GM18511 (cell line): ENCODE data around the gene POU2F2.

Experiments
- ATAC-seq: cut with Tn5 transposase; IDR thresholded peaks from one replicate; pipeline ENCODE4 v1.9.1; 2021; ENCODE audit warnings: mild to moderate bottlenecking, moderate library complexity; ENCODE audit not compliant: unreplicated experiment

The POU2F2 gene

DNA sequence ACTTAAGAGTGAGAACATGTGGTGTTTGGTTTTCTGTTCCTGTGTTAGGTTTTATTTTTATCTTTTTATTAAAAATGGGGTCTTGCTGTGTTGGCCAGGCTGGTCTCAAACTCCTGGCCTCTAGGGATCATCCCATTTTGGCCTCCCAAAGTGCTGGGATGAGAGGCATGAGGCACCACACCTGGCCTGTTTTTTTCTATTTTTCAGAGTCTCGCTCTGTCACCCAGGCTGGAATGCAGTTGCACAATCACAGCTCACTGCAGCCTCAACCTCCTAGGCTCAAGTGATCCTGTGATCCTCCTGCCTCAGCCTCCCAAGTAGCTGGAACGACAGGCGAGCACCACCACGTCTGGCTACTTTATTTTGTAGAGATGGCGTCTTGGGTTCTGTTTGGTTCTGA is 48.7 kb downstream of the POU2F2 start:
- ATAC-seq: no peak

DNA sequence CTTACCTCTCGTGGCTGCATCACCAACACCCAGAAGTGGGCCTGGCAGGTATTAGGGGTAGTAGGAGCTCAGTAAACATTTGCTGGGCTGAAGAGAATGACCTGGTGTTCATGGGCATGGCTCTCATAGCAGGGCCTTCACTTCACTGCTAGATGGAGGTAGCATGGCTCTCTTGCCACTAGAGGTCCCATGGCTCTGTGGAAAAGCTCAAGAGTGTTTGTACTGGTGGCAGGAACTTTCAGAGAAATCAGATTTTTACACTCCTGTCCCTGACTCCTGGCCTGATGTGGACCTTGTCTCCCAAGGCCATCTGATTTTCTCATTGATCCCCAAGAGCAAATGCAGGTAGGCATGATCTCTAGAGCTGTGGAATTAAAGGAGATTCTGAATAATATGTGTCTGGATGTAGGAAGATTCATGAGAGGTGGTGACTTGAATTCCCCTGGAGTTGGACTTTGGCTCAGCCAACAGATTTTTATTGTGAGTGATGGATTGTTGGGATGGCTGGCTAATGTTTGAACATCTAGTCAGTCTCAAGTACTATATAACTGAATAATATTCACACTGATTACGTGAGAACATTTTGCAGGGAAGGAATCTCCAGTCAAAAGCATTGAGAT is 50.6 kb downstream of the POU2F2 start:
- ATAC-seq: no peak

DNA sequence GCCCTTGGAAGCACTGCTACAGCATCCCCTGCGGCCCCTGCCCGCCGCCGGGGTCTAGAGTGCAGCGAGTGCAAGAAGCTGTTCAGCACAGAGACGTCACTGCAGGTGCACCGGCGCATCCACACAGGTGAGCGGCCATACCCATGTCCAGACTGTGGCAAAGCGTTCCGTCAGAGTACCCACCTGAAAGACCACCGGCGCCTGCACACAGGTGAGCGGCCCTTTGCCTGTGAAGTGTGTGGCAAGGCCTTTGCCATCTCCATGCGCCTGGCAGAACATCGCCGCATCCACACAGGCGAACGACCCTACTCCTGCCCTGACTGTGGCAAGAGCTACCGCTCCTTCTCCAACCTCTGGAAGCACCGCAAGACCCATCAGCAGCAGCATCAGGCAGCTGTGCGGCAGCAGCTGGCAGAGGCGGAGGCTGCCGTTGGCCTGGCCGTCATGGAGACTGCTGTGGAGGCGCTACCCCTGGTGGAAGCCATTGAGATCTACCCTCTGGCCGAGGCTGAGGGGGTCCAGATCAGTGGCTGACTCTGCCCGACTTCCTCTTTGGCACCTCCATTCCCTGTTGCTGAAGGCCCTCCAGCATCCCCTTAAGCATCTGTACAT is 51.4 kb downstream of the POU2F2 start:
- ATAC-seq: no peak

DNA sequence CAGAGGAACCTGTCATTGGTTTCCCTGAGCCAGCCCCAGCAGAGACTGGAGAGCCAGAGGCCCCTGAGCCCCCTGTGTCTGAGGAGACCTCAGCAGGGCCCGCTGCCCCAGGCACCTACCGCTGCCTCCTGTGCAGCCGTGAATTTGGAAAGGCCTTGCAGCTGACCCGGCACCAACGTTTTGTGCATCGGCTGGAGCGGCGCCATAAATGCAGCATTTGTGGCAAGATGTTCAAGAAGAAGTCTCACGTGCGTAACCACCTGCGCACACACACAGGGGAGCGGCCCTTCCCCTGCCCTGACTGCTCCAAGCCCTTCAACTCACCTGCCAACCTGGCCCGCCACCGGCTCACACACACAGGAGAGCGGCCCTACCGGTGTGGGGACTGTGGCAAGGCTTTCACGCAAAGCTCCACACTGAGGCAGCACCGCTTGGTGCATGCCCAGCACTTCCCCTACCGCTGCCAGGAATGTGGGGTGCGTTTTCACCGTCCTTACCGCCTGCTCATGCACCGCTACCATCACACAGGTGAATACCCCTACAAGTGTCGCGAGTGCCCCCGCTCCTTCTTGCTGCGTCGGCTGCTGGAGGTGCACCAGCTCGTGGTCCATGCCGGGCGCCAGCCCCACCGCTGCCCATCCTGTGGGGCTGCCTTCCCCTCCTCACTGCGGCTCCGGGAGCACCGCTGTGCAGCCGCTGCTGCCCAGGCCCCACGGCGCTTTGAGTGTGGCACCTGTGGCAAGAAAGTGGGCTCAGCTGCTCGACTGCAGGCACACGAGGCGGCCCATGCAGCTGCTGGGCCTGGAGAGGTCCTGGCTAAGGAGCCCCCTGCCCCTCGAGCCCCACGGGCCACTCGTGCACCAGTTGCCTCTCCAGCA is 52.1 kb downstream of the POU2F2 start:
- no peak for ATAC-seq

DNA sequence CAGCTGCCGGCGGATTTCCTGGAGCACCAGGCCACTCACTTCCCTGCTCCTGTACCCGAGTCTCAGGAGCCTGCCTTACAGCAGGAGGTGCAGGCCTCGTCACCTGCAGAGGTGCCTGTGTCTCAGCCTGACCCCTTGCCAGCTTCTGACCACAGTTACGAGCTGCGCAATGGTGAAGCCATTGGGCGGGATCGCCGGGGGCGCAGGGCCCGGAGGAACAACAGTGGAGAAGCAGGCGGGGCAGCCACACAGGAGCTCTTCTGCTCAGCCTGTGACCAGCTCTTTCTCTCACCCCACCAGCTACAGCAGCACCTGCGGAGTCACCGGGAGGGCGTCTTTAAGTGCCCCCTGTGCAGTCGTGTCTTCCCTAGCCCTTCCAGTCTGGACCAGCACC is 53.0 kb downstream of the POU2F2 start:
- ATAC-seq: no peak

DNA sequence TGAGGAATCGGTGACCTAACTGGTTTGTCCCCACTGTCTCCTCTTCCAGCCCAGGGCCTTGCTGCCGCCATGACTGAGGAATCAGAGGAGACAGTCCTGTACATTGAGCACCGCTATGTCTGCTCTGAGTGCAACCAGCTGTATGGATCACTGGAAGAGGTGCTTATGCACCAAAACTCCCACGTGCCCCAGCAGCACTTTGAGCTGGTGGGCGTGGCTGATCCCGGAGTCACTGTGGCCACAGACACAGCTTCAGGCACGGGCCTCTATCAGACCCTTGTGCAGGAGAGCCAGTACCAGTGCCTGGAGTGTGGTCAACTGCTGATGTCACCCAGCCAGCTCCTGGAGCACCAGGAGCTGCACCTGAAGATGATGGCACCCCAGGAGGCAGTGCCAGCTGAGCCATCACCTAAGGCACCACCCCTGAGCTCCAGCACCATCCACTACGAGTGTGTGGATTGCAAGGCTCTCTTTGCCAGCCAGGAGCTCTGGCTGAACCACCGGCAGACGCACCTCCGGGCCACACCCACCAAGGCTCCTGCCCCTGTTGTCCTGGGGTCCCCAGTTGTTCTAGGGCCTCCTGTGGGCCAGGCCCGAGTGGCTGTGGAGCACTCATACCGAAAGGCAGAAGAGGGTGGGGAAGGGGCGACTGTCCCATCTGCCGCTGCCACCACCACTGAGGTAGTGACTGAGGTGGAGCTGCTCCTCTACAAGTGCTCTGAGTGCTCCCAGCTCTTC is 53.5 kb downstream of the POU2F2 start:
- no peak for ATAC-seq

DNA sequence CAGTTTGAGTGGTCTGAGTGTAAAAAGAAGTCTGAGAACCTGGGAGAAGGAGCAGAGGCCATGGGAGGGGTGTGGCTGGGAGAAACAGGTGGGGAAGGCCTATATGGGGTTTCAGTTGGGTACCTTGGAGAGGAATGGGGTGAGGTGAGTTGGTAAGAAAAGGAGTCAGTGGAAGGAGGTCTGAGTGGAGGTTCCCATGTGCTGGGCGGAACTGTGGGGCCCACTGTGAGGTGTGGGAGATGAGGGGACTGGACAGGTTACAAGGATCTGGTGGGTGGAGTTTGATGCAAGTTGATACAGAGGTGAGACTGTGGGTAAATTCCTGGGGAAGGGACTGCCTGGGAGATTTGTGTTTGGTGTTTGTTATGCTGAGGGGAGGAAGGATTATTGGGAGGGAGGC is 54.2 kb downstream of the POU2F2 start:
- ATAC-seq: no peak

DNA sequence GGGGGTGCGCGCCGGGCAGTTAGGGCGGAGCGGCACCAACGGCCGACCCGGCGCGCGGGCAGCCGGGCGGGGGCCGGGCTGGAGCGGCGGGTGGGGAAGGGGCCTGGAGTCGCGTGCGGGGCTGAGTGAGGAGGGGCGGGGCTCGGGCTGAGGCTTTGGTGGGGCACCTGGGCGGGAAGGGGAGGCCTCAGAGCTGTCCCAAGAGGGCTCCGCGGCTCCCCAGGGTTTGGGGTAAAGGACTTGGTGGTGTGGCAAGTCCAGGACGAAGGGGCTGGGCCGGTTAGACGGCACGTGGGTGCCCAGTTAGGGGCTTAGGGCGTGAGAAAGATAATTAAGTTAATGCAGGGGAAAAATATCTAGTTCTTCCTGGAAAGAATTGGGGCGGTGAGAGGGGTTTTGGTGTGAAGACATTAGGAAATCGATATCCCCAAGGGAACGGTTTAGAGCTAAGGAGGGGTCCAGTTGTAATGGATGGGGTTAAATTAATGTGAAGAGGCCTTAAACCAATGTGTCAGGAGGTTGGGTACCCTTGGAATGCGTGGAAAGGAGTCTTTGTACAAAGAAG is 55.8 kb downstream of the POU2F2 start:
- no peak for ATAC-seq

DNA sequence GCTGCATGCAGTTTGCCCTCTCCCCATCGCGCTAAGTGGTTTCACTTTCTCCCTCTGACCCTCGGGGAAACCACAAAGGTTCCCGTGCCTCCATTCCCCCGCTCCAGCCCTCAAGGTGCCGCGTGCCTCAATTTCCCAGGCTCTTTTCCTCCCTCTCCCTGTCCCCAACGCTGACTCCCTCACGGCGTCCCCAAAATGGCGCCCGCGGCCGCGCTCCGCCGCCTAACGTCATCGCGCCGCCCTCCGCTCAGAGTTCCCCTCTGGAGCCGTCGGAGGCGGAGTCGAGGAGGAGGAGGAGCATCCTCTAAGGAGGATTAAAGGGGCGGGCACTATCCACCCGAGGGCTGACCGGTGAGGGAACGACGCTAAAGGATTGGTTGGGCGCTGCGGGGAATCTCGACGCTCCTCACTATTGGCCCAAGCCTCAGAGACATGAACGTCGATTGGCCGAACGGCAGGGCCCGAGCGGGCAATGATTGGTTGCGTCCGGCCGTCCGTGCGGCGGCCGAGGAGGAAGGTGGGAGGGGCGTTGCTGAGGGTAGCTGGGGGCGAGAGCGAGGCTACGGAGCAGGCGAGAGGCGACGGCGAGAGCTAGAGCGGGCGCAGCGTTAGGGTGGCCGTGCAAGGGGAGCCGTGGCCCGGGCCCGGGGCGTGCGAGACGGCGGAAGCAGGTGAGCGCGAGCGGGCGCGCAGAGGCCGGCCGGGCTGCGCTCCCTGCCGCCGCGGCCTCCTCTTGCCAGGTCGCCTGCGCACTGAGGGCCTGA is 56.4 kb downstream of the POU2F2 start, which contains the start of gene ZNF574:
Gene ZNF574 (plus strand): TSS at position 551 of the 764 bp plus-strand sequence. CDS start 2,441 bp downstream, outside the sequence.
- ATAC-seq: peak; percentile 94

DNA sequence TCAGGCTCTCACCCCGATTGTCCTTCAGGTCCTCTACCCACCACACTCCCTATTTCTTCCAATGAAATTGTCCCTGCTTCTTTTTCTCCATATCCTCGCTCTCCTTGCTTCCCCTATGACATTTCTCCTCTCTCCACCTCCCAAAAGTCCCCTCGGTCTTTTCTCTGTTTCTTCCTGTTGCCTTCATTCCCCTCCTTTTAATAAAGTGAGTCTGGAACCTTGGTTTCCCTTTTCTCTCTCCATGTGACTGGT is 57.0 kb downstream of the POU2F2 start:
- no peak for ATAC-seq

DNA sequence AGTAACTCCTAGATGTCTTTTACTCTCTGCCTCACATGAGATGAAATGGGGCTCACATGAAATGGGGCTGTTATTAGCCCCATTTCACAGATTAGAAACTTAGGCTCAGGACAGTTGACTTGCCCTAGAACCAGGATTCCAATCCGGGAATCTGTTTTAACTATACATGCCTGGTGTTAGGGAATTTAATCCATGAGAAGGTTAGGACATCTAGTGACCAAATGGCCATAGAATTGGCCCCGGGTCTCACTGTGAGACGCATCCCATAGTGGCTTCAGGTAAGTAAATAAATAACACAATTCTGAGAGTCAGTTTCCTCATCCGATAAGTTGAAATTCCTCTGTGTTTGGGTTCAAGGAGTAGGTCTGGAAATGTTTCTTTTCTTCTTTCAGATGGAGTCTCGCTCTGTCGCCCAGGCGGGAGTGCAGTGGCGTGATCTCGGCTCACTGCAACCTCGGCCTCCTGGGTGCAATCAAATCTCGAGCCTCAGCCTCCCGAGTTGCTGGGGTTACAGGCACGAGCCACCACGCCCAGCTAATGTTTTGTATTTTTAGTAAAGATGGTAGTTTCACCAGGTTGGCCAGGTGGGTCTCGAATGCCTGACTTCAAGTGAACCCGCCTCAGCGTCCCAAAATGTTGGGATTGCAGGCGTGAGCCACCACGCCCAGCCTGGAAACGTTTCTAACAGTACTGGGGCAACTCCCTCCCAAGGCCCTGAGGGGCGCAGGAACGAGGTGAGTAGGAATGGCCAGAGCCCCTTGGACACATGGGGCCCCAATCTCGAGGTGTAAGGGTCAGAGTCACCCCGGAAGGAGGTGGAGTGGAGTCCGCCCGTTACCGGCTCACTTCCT is 57.5 kb downstream of the POU2F2 start:
- ATAC-seq: no peak

DNA sequence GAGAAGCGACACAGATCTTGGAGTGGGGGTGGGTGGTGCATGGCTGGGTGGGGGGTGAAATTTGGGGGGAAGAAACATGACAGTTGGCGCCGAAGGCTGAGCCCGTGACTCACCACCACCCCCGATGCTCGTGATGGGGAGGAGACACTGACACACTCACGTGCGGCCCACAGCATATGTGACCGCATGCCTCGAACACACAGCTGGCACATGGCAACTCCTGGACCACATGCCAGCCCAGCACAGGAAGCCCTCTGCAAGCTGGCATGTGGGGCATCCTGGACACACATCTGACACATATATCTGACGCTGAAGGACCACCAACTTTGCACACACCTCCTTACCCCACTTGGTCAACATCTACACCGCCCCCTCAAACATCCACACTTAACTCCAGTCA is 61.0 kb downstream of the POU2F2 start:
- no peak for ATAC-seq

DNA sequence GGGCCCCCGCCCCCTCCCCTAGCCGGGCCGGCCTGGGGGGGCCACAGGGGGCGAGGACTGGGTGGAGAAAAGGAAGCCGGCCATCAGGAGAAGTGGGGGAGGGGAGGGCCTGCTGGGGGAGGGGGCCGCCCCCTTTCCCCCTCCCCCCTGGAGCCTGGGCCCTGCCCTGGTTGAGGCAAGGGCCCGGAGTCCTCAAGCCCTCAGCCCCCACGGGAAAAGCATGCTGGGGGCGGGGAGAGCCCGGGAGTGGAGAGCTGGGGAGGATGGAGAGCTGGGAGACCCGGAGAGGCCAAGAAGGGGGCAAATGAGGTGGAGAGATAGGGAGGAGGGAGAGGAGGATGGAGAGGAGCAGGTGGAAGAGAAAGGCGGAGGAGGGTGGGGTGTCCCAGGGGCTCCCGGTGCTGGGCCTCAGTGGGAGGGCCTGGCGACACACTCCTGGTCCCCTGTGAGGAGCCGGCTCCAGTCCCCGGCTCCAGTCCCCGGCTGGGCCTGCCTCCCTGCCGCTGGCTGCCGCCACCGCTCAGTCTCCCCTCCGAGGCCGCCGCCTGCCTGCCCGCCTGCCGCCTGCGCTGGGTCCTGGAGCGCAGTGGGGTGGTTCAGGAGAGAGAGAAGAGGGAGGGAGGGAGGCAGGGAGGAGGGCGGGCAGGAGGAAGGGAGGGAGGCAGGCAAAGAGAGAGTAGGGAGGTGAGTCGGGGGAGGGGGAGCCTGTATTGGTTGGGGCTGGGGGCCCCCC is 62.5 kb downstream of the POU2F2 start, which contains the start of gene GRIK5:
Gene GRIK5 (minus strand): TSS at position 588 of the 733 bp plus-strand sequence. CDS start 4,436 bp downstream, outside the sequence.
- ATAC-seq: no peak

DNA sequence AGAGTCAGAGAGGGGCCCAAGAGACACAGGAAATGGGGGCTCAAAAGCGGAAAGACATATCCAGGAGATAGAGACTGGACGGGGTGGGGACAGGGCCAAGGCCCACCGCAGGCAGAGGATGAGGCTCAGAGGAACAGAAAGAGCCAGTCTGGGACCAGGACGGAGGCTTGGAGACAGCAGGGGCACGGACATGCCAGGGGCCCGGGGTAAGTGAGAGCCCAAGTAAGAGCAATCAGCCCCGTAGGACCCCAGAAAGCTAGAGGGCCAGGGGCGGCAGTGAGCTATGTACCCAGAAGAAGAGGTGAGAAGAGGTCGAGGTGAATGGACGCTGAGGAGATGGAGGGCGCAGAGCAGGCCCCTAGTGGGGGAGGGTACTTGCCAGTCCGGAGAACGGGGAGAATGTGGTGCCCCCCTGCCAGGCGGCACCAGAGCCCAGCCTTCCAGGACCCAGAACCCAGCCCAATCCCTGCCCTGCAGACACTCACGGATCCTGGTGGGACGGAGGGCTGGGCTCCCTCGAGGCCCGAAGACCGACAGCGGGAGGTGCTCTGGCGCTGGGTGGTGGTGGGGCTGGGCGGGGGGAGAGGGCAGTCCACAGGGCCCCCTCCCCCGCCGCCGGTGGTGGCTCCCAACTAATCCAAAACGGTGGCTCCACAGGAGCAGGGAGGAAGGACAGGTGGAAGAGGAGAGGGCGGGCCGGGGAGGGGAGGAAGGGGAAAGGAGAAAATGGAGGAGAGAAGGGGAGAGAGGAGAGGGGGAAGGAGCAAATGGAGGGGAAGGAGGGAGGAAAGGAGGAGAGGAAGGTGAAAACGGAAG is 63.3 kb downstream of the POU2F2 start:
- ATAC-seq: no peak

DNA sequence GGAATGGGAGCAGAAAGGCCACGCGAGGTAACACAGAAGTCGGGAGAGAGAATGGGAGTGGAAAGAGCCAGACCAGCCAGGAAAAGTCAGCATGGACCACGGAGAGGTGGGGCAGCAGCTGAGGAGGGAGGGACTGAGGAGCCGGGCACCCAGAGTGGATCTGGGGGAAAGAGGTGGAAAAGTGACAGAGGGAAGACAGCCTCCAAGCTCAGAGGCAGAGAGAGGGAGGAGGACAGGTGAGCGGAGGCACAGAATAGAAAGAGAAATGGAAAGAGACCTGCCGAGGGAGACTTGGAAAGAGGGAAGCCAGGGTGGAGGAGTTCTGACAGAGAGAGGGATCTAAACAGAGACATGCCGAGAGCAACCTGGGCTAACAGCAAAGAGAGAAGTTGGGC is 63.9 kb downstream of the POU2F2 start:
- ATAC-seq: no peak

DNA sequence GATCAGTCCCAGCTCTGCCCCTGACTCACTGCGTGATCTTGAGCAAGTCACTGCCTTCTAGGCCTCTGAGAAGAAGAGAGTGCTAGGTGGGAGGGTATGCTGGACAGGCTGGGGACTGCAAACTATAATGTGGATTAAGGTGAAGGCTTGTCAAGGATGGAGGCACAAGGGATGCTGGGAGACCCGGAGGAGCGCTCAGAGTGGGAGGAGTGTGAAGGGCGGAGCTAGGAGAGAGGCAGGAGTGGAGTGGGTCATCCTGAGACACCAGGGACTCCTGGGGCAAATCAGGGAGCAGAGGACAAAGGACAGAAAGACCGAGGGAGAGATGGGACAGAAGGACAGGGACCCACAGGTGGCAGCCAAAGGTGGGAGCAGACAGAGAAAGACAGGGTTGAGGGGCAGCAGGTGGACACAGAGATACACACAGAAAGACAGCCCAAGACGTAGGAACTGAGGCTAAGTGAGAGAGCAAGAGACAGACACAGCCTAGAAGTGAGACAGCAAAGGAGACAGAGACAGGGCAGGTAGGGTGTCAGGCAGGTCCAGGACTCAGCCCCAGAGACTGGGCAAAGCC is 64.8 kb downstream of the POU2F2 start:
- ATAC-seq: no peak

DNA sequence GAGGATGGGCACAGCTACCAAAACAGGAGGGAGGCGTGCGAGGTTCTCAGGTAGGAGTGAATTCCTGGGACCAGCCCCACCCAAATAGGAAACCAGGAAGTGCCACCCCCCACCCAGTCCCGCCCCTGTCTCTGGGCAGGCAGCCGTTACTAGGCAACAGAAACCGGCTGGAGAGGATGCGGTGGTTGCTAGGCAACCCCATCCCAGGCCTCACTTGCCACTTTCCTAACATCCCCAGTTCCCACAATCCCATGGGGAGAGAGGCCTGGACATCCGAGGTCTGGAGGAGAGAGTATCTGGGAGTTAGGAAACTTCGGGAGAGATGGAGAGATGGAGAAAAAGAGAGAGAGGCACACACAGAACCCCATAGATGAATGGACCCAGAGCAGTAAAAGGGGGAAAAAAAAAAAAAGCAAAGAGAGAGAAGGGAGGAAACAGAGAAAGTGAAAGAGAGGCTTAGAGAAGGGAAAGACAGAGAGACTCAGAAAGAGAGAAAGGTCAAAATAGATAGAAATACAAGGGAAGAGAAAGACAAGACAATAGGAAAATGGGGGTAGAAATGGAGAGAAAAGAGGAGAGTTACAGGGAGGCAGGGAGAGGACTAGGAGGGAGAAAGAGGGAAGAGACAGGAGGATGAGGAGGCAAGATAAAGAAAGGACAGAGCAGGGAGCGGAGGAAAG is 66.0 kb downstream of the POU2F2 start:
- ATAC-seq: no peak
